HG03521 (cell line): ENCODE results near the gene CAB39.
"Not testable (repeated sequence)": the region's sequence is repeated elsewhere in the genome, so short reads cannot be mapped to it uniquely, and the experiment has no call there.

Experiments used
- ATAC-seq: cut with Tn5 transposase; IDR thresholded peaks from one replicate; pipeline ENCODE4 v1.9.1; 2021; ENCODE audit warnings: mild to moderate bottlenecking, moderate library complexity; ENCODE audit not compliant: unreplicated experiment

CAB39 gene

DNA sequence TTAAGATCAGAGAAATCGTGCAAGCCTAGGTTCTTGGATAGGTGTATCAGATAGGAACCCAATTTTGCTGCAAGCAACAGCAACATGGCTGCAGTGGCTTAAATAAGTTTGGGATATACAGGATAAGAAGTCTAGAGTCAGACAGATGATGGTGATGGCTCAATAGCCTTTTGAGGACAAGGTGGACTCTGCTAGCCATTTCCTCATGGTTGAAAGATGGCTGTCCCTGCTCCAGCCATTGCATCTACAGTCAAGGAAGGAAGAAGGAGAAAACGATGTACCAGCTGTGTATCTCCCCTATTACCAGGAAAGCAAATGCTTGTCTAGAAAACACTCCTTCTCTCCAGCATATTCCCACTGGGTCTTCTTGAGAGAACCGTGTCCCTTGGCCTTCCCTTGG lies 30.1 kb upstream of the CAB39 start:
- no peak for ATAC-seq

DNA sequence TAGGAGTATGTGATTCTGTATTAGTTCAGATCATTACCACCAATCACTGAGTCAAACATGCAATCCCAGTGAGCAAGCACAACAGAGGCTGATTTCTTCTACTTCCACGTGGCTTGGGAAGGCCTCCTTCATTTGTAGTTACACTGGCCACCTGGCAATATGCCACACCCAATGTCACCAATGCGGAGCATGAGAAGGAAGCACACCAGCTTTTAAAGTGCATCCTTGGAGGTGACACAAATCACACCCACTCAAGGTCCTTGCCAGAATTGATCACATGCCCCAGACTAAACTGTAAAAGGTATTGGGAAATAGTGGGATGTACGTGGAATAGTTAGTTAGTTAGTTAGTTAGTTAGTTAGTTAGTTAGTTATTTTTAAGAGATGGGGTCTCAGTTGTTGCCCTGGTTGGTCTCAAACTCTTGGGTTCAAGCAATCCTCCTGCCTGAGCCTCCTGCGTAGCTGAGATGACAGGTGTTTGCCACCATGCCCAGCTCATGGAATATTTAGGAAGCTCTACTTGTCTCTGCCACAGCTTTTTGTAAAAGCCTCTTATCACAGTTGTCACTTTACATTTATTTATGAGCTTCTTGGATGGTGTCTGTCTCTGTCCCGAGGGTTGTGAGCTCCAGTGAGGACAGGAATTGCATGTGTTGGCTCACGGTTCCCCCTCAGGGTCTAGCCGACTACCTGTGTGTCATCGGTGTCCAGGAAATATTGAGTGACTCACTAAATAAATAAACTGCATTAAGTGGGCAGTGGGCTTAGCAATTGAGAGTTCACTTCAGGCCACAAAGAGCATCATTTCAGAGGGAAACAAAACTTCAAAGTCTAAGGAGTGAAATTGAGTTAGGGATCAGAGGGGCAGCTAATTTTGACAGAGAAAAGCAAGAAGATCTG lies 28.1 kb upstream of the CAB39 start:
- no peak for ATAC-seq

DNA sequence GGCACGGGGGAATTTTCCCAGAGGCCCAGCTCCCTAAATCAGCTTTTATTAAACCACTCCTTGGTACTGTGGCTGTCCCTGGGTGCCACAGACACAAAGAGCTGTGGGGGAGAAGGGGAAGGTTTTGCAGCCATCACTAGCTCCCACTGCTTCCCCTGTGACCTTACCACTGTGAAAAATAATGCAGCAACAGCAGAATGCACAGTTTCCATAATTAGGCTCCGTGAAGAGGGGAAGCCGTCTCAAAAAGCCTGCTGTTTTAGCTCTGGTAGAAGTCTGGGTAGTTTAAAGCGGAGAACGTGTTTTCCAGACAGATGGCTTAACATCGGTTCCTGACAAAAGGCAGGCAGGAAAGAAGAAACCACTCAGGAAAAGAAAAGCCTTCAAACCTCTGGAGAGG lies 27.5 kb upstream of the CAB39 start:
- no peak for ATAC-seq

DNA sequence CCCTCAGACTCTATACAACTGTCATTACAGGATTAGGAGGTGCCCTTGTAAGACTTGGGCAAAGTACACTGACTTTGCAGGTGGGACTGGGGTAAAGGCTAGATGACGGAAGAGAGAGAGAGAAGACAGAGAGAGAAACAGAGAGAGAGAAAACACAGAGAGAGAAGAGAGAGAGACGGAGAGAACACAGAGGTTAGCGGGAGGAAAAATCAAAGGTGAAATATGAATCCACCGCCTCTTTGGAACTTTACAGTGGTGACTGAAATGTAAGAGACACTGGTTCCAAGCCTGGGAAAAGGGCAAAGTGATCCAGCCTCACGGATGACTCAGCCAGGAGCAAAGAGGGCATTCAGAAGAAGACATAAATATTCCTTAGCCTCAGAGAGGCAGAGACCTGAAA lies 25.1 kb upstream of the CAB39 start:
- ATAC-seq: no peak

DNA sequence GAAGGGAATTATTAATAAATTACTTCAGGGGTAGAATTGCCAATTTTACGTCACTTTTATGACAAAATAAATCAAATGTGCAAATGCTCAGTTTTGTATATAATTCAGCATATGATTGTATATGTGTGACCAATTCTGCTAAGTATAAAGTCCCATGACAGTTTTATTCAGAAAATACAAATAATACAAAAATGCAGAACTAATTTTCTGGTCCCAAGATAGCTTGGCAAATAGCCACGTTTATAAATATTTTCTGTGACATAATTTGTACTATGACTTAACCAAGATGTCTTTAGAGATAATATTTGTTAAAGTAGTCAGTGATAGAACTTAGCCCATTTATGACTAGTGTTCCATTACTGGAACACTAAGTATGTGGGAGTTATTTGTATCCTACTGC lies 24.2 kb upstream of the CAB39 start:
- no peak for ATAC-seq

DNA sequence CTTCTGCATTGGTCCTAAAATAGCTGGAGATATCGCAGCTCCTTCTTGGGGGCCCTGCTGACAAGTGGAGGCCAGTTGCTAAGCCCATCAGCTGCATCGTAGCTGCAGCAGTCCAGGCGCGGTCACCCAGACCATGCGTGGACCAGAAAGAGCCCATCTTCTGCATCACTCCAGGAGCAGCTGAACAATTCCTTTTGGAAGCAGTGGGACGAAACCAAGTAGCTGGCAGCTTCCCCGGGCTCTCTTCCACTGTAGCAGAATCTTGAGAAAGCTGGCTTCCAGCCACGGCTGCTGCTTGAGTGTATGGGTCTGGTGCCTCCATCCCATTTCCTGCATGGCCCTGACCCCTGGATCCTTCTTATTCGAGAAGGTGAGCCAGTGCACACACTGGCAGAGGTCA lies 22.2 kb upstream of the CAB39 start:
- no peak for ATAC-seq

DNA sequence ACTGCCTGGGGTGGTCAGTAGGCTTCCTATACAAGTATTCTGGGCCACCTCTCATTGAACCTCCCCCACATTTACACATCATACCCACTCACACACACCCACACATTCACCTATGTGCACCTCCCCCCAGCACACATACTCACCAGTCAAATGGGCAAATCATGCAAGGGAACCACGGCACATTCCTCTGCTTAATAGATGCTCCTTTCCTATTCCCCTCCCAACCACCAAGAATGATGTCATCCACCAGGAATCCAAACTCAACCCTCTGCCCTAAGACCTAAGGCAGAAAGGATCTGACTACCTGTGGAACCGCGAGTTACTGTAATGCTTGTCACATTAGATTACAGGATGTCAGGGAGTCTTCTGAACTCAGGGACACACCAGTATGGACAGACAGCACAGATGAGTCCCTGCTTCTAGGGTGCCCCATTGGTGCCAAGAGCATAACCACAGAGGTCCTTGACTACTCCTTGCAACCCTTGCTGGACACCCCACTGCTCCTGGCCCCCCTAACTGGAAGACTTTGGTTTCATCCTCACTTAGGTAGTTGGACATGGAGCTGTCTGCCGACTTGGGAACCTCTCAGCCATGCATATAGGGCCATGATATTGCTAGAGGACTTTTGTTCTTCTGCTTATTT lies 21.5 kb upstream of the CAB39 start:
- ATAC-seq: no peak

DNA sequence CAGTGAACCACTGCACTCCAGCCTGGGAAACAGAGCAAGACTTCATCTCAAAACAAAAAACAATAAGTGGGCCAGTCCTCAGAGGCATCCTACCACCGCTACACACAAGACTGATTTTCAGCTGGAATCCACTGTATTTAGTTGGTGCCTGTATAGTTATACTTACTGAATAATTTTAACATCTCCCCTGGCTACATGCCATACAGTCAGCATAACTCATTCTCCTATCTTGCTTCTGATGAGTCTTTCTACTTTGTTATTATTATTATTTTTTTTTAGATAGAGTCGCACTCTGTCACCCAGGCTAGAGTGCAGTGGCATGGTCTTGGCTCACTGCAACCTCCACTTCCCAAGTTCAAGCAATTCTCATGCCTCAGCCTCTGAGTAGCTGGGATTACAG lies 19.9 kb upstream of the CAB39 start:
- ATAC-seq: no peak

DNA sequence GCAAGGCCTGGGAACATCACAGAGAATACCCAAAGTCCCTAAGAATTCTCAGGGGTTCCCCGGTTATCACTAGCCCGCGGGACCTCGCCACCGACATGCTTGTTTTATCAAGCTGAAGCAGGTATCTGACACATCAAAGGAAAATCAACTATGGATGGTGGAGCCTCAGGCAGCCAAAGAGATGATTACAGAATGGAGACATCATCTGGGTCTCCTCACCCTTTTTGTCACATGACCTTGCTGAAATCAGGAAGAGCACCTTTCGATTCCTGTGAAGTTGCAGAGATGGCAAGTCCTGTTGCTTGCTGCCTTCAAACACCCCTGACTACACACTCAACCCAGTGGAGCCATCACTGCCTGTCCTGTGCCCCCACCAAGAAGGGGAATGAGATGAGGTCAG lies 19.2 kb upstream of the CAB39 start:
- no peak for ATAC-seq

DNA sequence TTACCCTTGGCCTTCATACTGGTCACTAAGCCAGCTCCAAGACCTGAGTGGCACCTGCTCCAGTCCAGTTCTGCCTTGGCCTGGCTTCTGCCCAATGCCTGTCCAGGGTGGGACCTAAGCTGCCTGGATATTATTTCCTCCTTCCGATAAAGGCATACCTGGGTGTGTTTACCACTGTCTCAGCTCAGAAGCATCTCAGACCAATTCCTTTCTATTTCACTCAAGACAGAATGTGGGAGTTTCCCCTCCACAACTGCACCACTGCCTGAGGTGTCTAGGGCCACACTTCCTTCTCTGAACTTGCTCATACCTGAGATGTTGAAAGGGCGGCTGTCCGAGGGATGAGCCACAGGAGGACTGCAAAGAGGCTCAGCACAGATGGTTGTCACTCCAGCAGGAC lies 18.4 kb upstream of the CAB39 start:
- ATAC-seq: no peak

DNA sequence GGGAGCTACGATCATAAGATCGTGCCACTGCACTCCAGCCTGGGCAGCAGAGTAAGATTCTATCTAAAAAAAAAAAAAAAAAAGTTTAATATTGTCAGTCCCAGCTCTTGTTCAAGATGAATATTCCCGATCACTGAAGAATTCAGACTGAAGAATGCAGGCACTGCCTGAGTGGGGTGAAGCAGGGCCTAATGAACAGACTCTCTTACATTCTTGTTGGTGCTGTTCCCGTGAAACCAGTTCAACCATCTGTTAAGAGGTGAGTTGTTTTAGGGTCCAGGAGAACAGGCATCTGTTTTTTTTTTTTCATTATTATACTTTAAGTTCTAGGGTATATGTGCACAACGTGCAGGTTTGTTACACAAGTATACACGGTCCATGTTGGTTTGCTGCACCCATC lies 17.1 kb upstream of the CAB39 start:
- no peak for ATAC-seq

DNA sequence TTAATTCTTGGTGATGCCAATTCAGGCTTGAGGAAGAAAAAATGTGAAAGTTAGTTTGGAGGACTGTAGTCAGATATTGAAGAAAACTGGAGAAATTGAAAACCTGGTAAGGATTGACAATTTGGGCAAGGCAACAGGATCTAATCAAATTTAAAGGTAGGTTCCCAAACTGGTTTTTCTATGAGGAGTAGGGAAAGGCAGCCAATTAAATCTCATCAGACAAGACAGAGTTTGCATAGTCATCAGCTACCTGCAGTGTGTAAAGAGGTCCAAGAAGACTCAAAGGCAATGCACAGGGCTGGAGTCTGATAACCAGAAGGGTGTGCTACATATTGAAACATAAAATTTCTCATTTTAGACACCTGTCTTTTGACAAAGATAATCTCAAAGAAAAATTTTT lies 16.0 kb upstream of the CAB39 start:
- ATAC-seq: no peak

DNA sequence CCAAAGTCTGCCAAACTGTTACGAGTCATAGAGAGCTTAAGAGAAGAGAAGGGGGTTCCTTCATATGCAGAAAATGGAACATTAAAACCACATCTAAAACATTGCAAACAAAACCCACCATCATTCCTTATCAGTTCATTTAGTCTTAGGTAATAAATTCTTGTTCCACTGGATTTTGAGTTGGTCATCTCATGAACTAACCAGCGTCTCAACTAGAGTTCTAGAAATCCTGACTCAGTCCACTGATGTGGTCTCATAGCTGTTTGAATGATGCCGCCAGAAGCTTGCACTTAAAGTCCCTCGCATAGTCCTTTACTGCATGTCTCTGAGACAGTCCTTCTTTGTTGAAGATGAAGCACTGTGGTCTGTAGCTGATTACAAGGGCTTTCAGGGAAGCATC lies 15.0 kb upstream of the CAB39 start:
- no peak for ATAC-seq

DNA sequence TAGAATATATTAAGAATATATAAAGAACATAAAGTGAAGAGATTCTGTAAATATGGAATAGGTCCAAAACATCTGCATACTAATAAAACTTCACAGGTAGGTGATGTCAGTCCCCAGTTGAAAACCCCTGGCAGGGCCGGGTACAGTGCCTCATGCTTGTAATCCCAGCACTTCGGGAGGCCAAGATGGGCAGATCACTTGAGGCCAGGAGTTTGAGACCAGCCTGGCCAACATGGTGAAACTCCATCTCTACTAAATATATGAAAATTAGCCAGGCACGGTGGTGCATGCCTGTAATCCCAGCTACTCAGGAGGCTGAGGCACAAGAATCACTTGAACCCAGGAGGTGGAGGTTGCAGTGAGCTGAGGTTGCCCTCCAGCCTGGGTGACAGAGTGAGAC lies 13.9 kb upstream of the CAB39 start:
- not testable (repeated sequence) for ATAC-seq

DNA sequence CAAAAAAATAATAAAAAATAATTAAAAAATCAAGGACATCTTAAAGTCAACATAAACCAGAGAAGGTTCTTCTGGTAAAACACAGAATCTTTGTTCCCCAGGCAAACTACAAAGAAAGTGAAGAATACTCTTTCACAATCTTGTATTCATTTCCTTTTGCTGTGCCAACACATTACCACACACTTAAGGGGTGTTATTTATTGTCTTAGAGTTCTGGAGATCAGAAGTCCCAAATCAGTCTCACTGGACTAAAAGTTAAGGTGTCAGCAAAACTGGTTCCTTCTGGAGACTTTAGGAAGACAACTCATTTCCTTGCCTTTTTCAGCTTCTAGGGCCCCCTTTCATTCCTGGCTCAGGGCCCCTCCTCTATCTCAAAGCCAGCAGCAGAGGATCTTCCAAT lies 12.2 kb upstream of the CAB39 start:
- ATAC-seq: no peak

DNA sequence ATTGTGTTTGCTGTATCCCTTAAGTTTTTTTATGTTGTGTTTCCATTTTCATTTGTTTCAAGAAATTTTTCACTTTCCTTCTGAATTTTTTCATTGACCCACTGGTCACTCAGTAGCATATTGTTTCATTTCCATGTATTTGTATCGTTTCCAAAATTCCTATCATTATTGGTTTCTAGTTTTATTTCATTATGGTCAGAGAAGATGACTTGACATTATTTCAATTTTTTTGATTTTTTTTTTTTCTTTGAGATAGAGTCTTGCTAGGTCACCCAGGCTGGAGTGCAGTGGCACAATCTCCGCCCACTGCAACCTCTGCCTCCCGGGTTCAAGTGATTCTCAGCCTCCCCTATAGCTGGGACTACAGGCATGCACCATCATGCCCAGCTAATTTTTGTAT lies 11.3 kb upstream of the CAB39 start:
- ATAC-seq: no peak

DNA sequence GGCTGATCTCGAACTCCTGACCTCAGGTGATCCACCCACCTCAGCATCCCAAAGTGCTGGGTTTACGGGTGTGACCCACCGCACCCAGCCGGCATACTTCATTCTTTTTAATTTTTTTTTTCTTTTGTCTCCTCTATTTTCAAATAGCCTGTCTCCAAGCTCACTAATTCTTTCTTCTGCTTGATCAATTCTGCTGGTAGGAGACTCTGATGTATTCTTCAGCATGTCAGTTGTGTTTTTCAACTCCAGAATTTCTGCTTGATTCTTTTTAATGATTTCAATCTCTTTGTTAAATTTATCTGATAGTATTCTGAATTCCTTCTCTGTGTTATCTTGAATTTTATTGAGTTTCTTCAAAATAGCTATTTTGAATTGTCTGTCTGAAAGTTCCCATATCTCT lies 10.2 kb upstream of the CAB39 start:
- ATAC-seq: not testable (repeated sequence)

DNA sequence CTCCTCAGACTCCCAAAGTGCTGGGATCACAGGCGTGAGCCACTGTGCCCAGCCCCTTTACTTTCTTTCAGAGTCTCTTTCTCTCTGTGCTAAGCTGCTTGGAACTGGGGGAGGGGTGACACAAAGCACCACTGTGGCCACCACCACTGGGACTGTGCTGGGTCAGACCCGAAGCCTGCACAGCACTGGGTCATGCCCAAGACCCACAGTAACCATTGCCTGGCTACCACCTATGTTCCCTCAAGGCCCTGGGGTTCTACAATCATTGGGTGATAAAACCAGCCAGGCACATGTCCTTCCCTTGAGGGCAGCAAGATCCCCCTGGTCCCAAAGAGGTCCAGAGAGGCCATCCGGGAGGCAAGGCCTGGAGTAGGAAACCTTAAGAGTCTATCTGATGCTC lies 9.1 kb upstream of the CAB39 start:
- ATAC-seq: no peak

DNA sequence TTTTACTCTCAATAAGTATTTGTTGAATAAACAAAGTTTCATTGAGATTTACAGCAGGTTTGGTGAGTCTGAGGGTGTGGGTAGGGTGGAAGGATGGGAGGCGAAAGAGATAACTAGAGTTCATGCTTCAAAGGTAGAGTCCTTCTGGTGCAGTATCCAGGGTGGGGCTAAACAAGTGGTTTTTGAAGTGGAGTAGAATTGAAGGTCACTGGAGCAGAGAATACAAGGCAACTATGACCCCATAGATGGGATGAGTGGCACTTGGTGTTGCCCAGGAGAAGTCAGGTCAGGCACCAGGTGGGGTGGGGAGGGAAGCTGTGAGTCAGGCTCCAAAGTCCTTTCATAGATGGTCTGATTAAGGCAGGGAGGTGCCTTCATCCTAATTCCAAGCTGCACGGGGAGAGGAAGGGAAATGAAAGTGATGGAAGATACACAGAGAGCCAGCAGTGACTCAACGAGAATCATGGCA lies 6.6 kb upstream of the CAB39 start:
- ATAC-seq: no peak

DNA sequence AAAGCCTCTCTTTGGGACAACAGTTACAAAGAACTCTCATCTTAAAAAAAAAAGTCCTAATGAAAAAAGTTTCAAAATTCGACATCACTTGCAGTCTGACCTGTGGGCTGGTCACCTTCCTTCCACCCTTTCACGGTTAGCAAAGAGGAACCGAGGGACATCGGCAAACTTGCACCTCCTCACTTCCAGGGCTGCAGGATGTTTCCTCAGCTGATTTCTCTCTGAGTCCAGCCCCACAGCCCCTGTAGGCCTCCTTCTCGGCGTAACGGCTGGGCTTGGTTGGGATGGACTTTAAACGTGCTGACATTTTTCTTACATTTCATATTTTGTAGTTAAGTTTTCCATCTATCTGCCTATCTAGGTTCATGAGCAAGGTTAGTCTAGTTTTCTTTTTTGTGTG lies 5.7 kb upstream of the CAB39 start:
- ATAC-seq: no peak

DNA sequence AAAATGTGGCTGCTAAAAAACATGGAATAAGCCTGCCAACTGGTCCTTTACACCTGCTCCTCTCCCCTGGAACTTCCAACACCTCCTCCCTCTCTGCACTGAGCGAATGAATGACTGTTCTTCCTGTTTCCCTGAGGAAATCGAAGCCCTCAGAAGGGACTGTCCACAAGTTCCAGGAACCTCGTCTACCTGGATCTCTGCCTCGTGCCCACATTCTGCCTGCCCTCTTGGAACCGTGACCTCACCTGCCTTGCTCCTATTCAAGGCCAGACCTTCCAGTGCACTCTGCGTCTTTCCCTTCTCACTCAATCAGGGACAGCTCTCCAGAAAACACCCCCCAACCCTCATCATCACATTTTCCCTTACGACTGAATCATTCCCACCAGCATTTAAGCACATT lies 4.4 kb upstream of the CAB39 start:
- ATAC-seq: no peak

DNA sequence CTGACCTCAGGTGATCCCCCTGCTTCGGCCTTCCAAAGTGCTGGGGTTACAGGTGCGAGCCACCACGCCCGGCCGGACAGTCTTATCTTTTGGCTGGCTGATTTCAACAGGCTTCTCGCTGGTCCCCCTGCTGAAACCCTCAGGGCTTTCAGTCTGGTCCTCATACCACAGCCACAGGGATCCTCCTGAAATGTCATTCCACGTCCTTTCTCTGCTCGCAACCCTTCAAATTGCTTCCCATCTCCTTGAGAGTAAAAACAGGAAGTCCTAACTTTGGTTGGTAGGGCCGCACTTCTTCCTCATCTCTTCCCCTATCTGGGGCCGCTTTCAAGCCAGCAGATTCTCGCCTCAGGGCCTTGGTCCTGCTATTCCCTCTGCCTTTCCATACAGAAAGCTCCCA lies 1.4 kb upstream of the CAB39 start:
- no peak for ATAC-seq
